ENCODE results near the gene RPS19BP1. TPM values are rescaled to one million over a fixed set of nuclear protein-coding genes. Genes with fewer than 3 reads are reported as not detected.

Gene RPS19BP1
- total and polyA plus RNA-seq, 2 of the 8 experiments (the other 6 are each of a cell fraction or from before 2014, with no cell fraction given), result 77.9 to 97.9 TPM

DNA sequence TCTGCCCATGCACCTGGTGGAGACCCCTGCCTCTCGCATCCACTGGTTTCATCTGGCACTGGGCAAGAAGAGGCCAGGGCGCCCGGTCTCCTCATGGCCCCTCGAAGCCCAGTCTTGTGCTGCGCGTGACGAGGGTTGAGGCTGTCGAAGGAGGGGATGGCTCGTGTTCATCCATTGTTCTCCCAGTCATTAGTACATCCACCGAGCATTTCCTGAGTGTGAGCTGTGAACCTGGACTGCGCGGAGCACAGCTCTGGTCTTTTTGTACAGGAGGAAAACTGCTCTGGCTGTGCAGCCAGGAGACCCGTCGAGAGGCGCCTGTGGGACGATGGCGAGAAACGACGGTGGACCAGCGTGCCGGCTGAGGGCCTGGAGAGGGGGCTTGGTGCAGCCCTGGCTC lies 44.8 kb upstream of the RPS19BP1 start (continued):
- TF ChIP-seq YY1 (IDR thresholded peaks at IDR 0.05; ENCODE audit: low read depth, low read length) (no peak), KDM1A (IDR thresholded peaks at IDR 0.05; ENCODE audit: borderline replicate concordance, low read length) (no peak), ASH2L (IDR thresholded peaks at IDR 0.05; ENCODE audit: low read length) (no peak)
